IPS DF 6.9 (cell line): Measurements from ENCODE around the gene EXOSC1.

Source experiments
- DNase-seq: peaks from one replicate; pipeline ENCODE4 v3.0.0-alpha.2; 2013; ENCODE audit warnings: low read depth, low spot score
- H3K27ac ChIP-seq: one replicate; pipeline ENCODE4 v1.5.1; 2013; ENCODE audit warnings: low read length, control low read depth
- H3K27me3 ChIP-seq: 2 replicates; pipeline ENCODE4 v1.6.1; 2013; ENCODE audit warnings: mild to moderate bottlenecking, low read length; ENCODE audit not compliant: control insufficient read depth, insufficient read depth
- H3K36me3 ChIP-seq: 2 replicates; pipeline ENCODE4 v1.6.1; 2013; ENCODE audit warnings: low read length; ENCODE audit not compliant: control insufficient read depth, insufficient read depth
- H3K4me1 ChIP-seq: 2 replicates; pipeline ENCODE4 v1.6.1; 2013; ENCODE audit warnings: low read length; ENCODE audit not compliant: control insufficient read depth, insufficient read depth
- H3K4me3 ChIP-seq: 2 replicates; pipeline ENCODE4 v1.5.1; 2013; ENCODE audit warnings: mild to moderate bottlenecking, low read length
- H3K9me3 ChIP-seq: 2 replicates; pipeline ENCODE4 v1.6.1; 2013; ENCODE audit warnings: low read length, inconsistent platforms; ENCODE audit not compliant: control insufficient read depth, insufficient read depth
- WGBS: extraction: QIAGEN DNeasy Blood & Tissue Kit; methylation state at CpG from one replicate; pipeline ENCODE4 v1.1.7; 2013; ENCODE audit warnings: mixed read lengths, missing lambda C conversion rate; ENCODE audit not compliant: insufficient read length, insufficient coverage; 5-methylcytosine and 5-hydroxymethylcytosine counted together

The EXOSC1 gene

GRCh38 chr10:97459933-97460332 is 14.1 kb upstream of the EXOSC1 start:
- DNase-seq, result no peak
- H3K27me3 ChIP-seq, result no peaks in the 10 kb centered on the region
- H3K9me3 ChIP-seq, result no peaks in the 10 kb centered on the region
- no peaks in the 10 kb centered on the region for H3K4me1 ChIP-seq
- no CpG with 5 or more reads among the region's 7 CpGs for WGBS
- H3K27ac ChIP-seq, result no peak overlapping the region
- H3K4me3 ChIP-seq, result no peak overlapping the region
- peaks cover 51% of the 10 kb centered on the region for H3K36me3 ChIP-seq

DNA sequence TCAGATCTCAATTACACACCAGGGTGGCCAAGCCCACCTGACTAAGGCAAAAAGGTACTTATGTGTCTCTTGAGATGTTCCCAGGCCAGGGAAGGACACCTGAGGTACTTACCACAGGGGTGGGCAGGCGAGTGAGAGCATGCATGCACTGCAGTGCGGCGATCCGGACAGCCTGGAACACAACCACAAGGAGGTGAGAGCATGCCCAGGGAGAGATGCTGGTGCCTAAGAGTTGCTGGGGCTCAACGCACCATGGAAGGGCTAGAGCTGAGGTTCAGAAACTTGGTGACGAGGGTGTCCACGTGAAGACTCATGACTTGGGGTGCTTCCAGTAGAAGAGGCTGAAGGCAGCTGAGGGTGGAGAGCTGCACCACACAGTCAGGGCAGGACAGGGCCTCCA is 13.3 kb upstream of the EXOSC1 start:
- no CpG with 5 or more reads among the region's 7 CpGs for WGBS
- no peak overlapping the region for H3K4me3 ChIP-seq
- no peak overlapping the region for H3K27ac ChIP-seq
- no peaks in the 10 kb centered on the region for H3K27me3 ChIP-seq
- H3K36me3 ChIP-seq, result peaks cover 51% of the 10 kb centered on the region
- no peaks in the 10 kb centered on the region for H3K4me1 ChIP-seq
- no peak for DNase-seq
- no peaks in the 10 kb centered on the region for H3K9me3 ChIP-seq

GRCh38 chr10:97456686-97457065 is 10.9 kb upstream of the EXOSC1 start:
- Histone ChIP-seq H3K4me1 (no peaks in the 10 kb centered on the region), H3K9me3 (no peaks in the 10 kb centered on the region), H3K27me3 (no peaks in the 10 kb centered on the region), H3K27ac (no peak overlapping the region), H3K36me3 (peaks cover 40% of the 10 kb centered on the region), H3K4me3 (no peak overlapping the region)
- WGBS, result no CpG with 5 or more reads among the region's 3 CpGs
- DNase-seq, result no peak

DNA sequence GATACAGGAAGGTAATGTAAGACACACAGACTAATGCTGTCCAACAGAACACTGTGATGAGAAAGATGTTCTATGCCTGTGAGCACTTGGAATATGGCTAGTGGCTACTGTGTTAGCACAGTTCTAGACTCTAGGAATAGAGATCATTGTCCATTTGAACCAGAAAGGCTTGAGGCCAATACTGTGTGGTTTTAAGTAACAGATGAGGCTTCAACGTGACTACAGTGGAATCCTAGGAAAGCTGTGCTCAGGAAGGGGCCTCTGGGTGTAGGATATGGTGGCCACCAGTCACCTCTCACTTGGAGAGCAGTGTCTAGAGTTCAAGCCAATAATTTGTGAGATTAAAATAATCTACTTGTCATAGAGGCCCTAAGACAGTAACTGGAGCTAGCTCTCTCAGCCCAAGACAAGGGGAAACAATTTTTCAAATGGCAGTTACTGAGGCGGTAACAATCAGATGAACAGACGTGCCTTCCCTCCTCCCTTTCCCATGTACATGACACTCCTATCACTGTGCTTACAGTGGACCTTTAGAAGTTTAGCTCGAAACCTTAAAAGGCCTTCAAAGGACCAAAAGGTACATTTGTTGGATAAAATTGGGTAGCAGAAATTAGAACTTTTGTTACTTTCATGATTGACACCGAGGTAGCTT is 10.4 kb upstream of the EXOSC1 start:
- no peak for DNase-seq
- no peak overlapping the region for H3K27ac ChIP-seq
- no peak overlapping the region for H3K4me3 ChIP-seq
- WGBS, result no CpG with 5 or more reads among the region's 5 CpGs
- H3K36me3 ChIP-seq, result peaks cover 35% of the 10 kb centered on the region
- no peaks in the 10 kb centered on the region for H3K4me1 ChIP-seq
- H3K9me3 ChIP-seq, result no peaks in the 10 kb centered on the region
- no peaks in the 10 kb centered on the region for H3K27me3 ChIP-seq

- Histone ChIP-seq H3K9me3 (no peaks in the 10 kb centered on the region), H3K27ac (no peak overlapping the region), H3K27me3 (no peaks in the 10 kb centered on the region), H3K4me1 (no peaks in the 10 kb centered on the region), H3K36me3 (peaks cover 20% of the 10 kb centered on the region; the same call in 1 of the 2 replicates), H3K4me3 (no peak overlapping the region)
- no peak for DNase-seq
- WGBS, result no CpG with 5 or more reads among the region's 3 CpGs
These were observed 8.7 kb upstream of the EXOSC1 start for GRCh38 chr10:97454330-97455036.

GRCh38 chr10:97452352-97452751 is 6.5 kb upstream of the EXOSC1 start:
- H3K27me3 ChIP-seq, result no peaks in the 10 kb centered on the region
- WGBS, result no CpG with 5 or more reads among the region's 6 CpGs
- no peaks in the 10 kb centered on the region for H3K4me1 ChIP-seq
- no peak overlapping the region for H3K4me3 ChIP-seq
- DNase-seq, result no peak
- peaks cover 8% of the 10 kb centered on the region; the same call in 1 of the 2 replicates for H3K36me3 ChIP-seq
- no peak overlapping the region for H3K27ac ChIP-seq
- no peaks in the 10 kb centered on the region for H3K9me3 ChIP-seq

- DNase-seq, result no peak
- Histone ChIP-seq H3K27ac (no peak overlapping the region), H3K27me3 (no peaks in the 10 kb centered on the region), H3K4me1 (no peaks in the 10 kb centered on the region), H3K36me3 (peaks cover 8% of the 10 kb centered on the region; the same call in 1 of the 2 replicates), H3K9me3 (no peaks in the 10 kb centered on the region), H3K4me3 (no peak overlapping the region)
- no CpG with 5 or more reads among the region's 17 CpGs for WGBS
These were observed 5.8 kb upstream of the EXOSC1 start for GRCh38 chr10:97451605-97452004.

GRCh38 chr10:97450828-97451227 is 5.0 kb upstream of the EXOSC1 start:
- Histone ChIP-seq H3K36me3 (peaks cover 7% of the 10 kb centered on the region; the same call in 1 of the 2 replicates), H3K4me3 (no peak overlapping the region), H3K4me1 (no peaks in the 10 kb centered on the region), H3K27ac (no peak overlapping the region), H3K27me3 (no peaks in the 10 kb centered on the region), H3K9me3 (no peaks in the 10 kb centered on the region)
- no CpG with 5 or more reads among the region's 2 CpGs for WGBS
- no peak for DNase-seq

DNA sequence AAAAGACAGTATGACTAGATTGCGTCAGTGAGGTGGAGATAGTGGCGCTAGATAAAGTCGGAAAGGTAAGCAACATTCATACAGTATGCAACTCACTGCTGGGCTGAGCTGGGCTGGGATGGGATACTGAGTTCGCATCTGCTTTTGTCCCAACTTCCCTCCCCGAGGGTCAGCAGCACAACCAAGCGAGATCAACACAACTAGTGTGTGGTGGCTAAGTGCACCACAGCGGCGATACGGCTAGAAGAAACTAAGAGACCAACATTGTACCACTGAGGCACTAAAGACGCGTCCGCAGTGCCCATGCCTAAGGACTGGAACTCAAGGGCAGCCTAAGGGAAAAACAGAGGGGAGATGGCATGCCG is 467 bp downstream of the EXOSC1 start:
- no peak overlapping the region for H3K27ac ChIP-seq

GRCh38 chr10:97444212-97444611 is 1.6 kb downstream of the EXOSC1 start:
- no peaks in the 10 kb centered on the region; the same call in 1 of the 2 replicates for H3K36me3 ChIP-seq
- H3K9me3 ChIP-seq, result no peaks in the 10 kb centered on the region
- no CpG with 5 or more reads among the region's 1 CpG for WGBS
- no peak for DNase-seq
- no peaks in the 10 kb centered on the region for H3K4me1 ChIP-seq
- no peak overlapping the region for H3K27ac ChIP-seq
- no peaks in the 10 kb centered on the region for H3K27me3 ChIP-seq
- no peak overlapping the region for H3K4me3 ChIP-seq

More for the DNA sequence above, 467 bp downstream of the EXOSC1 start:
- Histone ChIP-seq H3K4me3 (peak overlapping the region; percentile 73), H3K4me1 (no peaks in the 10 kb centered on the region), H3K27me3 (no peaks in the 10 kb centered on the region), H3K9me3 (no peaks in the 10 kb centered on the region), H3K36me3 (no peaks in the 10 kb centered on the region)
- DNase-seq, result no peak
- WGBS, result no CpG with 5 or more reads among the region's 13 CpGs

GRCh38 chr10:97442277-97442676 is 3.5 kb downstream of the EXOSC1 start:
- H3K27me3 ChIP-seq, result no peaks in the 10 kb centered on the region
- H3K27ac ChIP-seq, result no peak overlapping the region
- no peaks in the 10 kb centered on the region for H3K4me1 ChIP-seq
- H3K9me3 ChIP-seq, result no peaks in the 10 kb centered on the region
- H3K36me3 ChIP-seq, result peaks cover 4% of the 10 kb centered on the region; the same call in 1 of the 2 replicates
- WGBS, result no CpG with 5 or more reads among the region's 1 CpG
- H3K4me3 ChIP-seq, result no peak overlapping the region
- no peak for DNase-seq
